PC-9 (cell line): Measurements from ENCODE around the gene ZNF700. TPM values are rescaled to one million over a fixed set of nuclear protein-coding genes. Genes with fewer than 3 reads are reported as not detected.
A peak's percentile ranks its signal among the peaks of the same experiment; 100 is the strongest.

Source experiments
- BruUV-seq: library from RNA; stranded (reverse); fragments of 400-500 nt; replicated peaks from 2 replicates; lab custom pipeline; 2021; lab: Mats Ljungman, UMichigan
- CTCF ChIA-PET: fragments of 300-600 bp; sonication (Branson Sonifier 250); formaldehyde crosslinking; loops from one replicate; lab custom pipeline; 2022; ENCODE audit warnings: antibody characterized with exemption; lab: Charles Lee
- POLR2A ChIA-PET: fragments of 300-600 bp; sonication (Branson Sonifier 250); formaldehyde crosslinking; loops from one replicate; lab custom pipeline; 2022; ENCODE audit warnings: antibody characterized with exemption; ENCODE audit not compliant: unreplicated experiment; lab: Charles Lee
- DNase-seq, 2 experiments: peaks; one replicate each; pipeline versions ENCODE4 v3.0.0 to v3.0.0-alpha.2; 2015 to 2022; ENCODE audit warnings: mixed read lengths in 1 of 2
- H2AFZ ChIP-seq: fragments of 200-600 bp; sonication (generic); 2 replicates; pipeline ENCODE4 v1.8.1; 2017; ENCODE audit warnings: antibody characterized with exemption
- H3F3A ChIP-seq: fragments of 200-600 bp; sonication (generic); 2 replicates; pipeline ENCODE4 v1.8.1; 2017; ENCODE audit warnings: antibody characterized with exemption, mild to moderate bottlenecking, low read depth; ENCODE audit not compliant: insufficient read depth
- H3K27ac ChIP-seq: fragments of 200-600 bp; sonication (generic); 2 replicates; pipeline ENCODE4 v1.6.1; 2016; ENCODE audit warnings: mixed run types
- H3K27me3 ChIP-seq: fragments of 200-600 bp; sonication (generic); 2 replicates; pipeline ENCODE4 v1.6.1; 2016; ENCODE audit warnings: low read depth, mixed run types; ENCODE audit not compliant: insufficient read depth
- H3K36me3 ChIP-seq: fragments of 200-600 bp; sonication (generic); 2 replicates; pipeline ENCODE4 v1.6.1; 2016; ENCODE audit warnings: low read depth, mixed run types
- H3K4me1 ChIP-seq: fragments of 200-600 bp; sonication (generic); replicated peaks from 2 replicates; pipeline ENCODE4 v1.6.1; 2016; ENCODE audit warnings: mixed run types; ENCODE audit not compliant: insufficient read depth
- H3K4me2 ChIP-seq: fragments of 200-600 bp; sonication (generic); 2 replicates; pipeline ENCODE4 v1.6.1; 2017; ENCODE audit warnings: mixed run types
- H3K4me3 ChIP-seq: fragments of 200-600 bp; sonication (generic); 2 replicates; pipeline ENCODE4 v1.6.1; 2016; ENCODE audit warnings: mixed run types
- H3K79me2 ChIP-seq: fragments of 200-600 bp; sonication (generic); 2 replicates; pipeline ENCODE4 v1.6.1; 2017; ENCODE audit warnings: low read depth, mixed run types
- H3K9me2 ChIP-seq: fragments of 200-600 bp; sonication (generic); 2 replicates; pipeline ENCODE4 v1.8.1; 2017; ENCODE audit warnings: mild to moderate bottlenecking; ENCODE audit not compliant: insufficient read depth
- H3K9me3 ChIP-seq: fragments of 200-600 bp; sonication (generic); 2 replicates; pipeline ENCODE4 v1.8.1; 2016; ENCODE audit warnings: low read depth; ENCODE audit not compliant: insufficient read depth
- H4K20me1 ChIP-seq: fragments of 200-600 bp; sonication (generic); 2 replicates; pipeline ENCODE4 v1.8.1; 2017; ENCODE audit not compliant: insufficient read depth
- EZH2 ChIP-seq: fragments of 200-600 bp; sonication (generic); IDR thresholded peaks from 2 replicates; pipeline ENCODE4 v1.8.0; 2017; ENCODE audit warnings: antibody characterized with exemption, low read depth
- intact Hi-C: fragments of 100-400 bp; cut with micrococcal nuclease; formaldehyde crosslinking; loops from one replicate; pipeline ENCODE4 v1.10.0; 2022; ENCODE audit not compliant: unreplicated experiment
- total RNA-seq: library from RNA; stranded (reverse); gene quantifications from 2 replicates; pipeline ENCODE4 v1.2.3, GENCODE V29; 2021
- TF ChIP-seq, protein P1 (sequence below): fragments of 200-600 bp; sonication (generic); conservative IDR thresholded peaks from 2 replicates; pipeline ENCODE4 v1.6.1; 2017; ENCODE audit warnings: mixed run types, antibody characterized with exemption, mild to moderate bottlenecking, moderate library complexity

ZNF700 gene
- total RNA-seq, 1 experiment from 2014 or later, result 7.6 TPM

- no peaks in the 10 kb centered on the region for H4K20me1 ChIP-seq
- H3K36me3 ChIP-seq, result no peaks in the 10 kb centered on the region
- peaks cover 21% of the 10 kb centered on the region; the same call in 1 of the 2 replicates for H3K27me3 ChIP-seq
- TF ChIP-seq EZH2, result no peak
- TF ChIP-seq, protein P1, sequence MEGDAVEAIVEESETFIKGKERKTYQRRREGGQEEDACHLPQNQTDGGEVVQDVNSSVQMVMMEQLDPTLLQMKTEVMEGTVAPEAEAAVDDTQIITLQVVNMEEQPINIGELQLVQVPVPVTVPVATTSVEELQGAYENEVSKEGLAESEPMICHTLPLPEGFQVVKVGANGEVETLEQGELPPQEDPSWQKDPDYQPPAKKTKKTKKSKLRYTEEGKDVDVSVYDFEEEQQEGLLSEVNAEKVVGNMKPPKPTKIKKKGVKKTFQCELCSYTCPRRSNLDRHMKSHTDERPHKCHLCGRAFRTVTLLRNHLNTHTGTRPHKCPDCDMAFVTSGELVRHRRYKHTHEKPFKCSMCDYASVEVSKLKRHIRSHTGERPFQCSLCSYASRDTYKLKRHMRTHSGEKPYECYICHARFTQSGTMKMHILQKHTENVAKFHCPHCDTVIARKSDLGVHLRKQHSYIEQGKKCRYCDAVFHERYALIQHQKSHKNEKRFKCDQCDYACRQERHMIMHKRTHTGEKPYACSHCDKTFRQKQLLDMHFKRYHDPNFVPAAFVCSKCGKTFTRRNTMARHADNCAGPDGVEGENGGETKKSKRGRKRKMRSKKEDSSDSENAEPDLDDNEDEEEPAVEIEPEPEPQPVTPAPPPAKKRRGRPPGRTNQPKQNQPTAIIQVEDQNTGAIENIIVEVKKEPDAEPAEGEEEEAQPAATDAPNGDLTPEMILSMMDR, result peak; percentile 80
- H3K4me3 ChIP-seq, result no peak overlapping the region
- ChIA-PET CTCF (no interaction called here), POLR2A (no interaction called here)
- no TSS peak for BruUV-seq
- peaks cover 8% of the 10 kb centered on the region; the same call in 1 of the 2 replicates for H3K9me3 ChIP-seq
- H2AFZ ChIP-seq, result no peak overlapping the region
- peak in 1 of 2 experiments; percentile 54 for DNase-seq
- H3K27ac ChIP-seq, result no peak overlapping the region
- no peaks in the 10 kb centered on the region for H3K79me2 ChIP-seq
- intact Hi-C loops, result loop anchor here (1.0 to 5.0 kb wide), 3 partner anchors 84 to 260 kb away; partner anchors contain the start of gene ZNF491
- H3K9me2 ChIP-seq, result no peaks in the 10 kb centered on the region
- H3F3A ChIP-seq, result no peaks in the 10 kb centered on the region
- H3K4me1 ChIP-seq, result no peaks in the 10 kb centered on the region
- no peak overlapping the region for H3K4me2 ChIP-seq
Observed at GRCh38 chr19:11881151-11881800, 43.6 kb upstream of the ZNF700 start.

DNA sequence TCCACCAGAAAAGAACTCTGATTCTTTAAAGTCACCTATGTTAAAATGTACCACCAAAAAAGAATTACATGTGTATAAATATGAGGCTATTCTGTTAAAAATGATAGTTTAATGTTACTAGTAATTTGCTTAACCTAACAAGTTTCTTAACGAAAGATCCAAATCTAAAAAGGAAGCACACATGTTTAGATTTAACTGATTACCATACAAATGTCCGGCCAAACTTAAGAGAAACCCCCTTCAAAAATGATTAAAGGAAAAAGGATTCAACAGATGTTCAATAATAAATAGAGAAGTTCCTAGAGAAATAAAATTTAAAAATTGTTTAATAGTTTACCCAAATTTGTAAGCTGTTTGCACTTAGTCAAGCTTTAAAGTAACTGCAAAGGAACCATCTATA, 42.3 kb upstream of the ZNF700 start:
- no peak for DNase-seq
- no peaks in the 10 kb centered on the region for H3K36me3 ChIP-seq
- BruUV-seq, result no TSS peak
- H3K79me2 ChIP-seq, result no peaks in the 10 kb centered on the region
- ChIA-PET POLR2A (no interaction called here), CTCF (interaction anchor here (0.7 to 1.0 kb wide), 2 partner anchors 99 to 106 kb away, joined by 3 to 4 read pairs; no protein-coding TSS in a partner anchor)
- peaks cover 8% of the 10 kb centered on the region; the same call in 1 of the 2 replicates for H3K9me3 ChIP-seq
- H3K27me3 ChIP-seq, result peaks cover 21% of the 10 kb centered on the region; the same call in 1 of the 2 replicates
- H3K4me1 ChIP-seq, result no peaks in the 10 kb centered on the region
- intact Hi-C loops, result loop anchor here (5.0 kb wide), 1 partner anchor 85 kb away; the partner anchor contains the start of gene ZNF491
- no peaks in the 10 kb centered on the region for H4K20me1 ChIP-seq
- no peak overlapping the region for H2AFZ ChIP-seq
- H3K9me2 ChIP-seq, result no peaks in the 10 kb centered on the region
- H3F3A ChIP-seq, result no peaks in the 10 kb centered on the region
- no peak overlapping the region for H3K4me2 ChIP-seq
- H3K4me3 ChIP-seq, result no peak overlapping the region
- TF ChIP-seq, protein P1, result no peak
- TF ChIP-seq EZH2, result no peak
- H3K27ac ChIP-seq, result no peak overlapping the region

DNA sequence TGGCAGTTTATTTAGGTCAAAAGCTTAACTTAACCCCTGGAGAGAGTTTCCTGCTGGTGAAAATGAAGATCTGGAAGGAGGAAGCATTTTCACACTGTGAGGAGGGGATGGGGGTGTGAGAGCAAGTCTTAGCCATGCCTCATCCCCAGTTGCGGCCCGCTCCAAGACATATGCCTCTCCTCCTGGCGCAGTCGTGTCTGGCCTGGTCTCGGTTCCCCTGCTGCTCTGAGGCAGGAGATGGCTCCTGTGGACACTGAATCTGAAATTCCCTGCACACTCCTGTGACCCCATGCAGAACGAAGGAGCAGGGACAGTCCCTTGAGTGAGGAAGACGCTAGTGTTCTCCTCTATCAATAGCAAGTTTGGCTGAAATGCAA, 37.7 kb upstream of the ZNF700 start:
- Histone ChIP-seq H3F3A (no peaks in the 10 kb centered on the region), H3K36me3 (no peaks in the 10 kb centered on the region), H3K79me2 (no peaks in the 10 kb centered on the region), H3K4me3 (peak overlapping the region; percentile 56; the same call in 1 of the 2 replicates), H3K4me1 (peaks cover 8% of the 10 kb centered on the region; the same call in 1 of the 2 replicates), H3K9me2 (no peaks in the 10 kb centered on the region), H2AFZ (peak overlapping the region; percentile 81; the same call in 1 of the 2 replicates), H3K27me3 (peaks cover 15% of the 10 kb centered on the region; the same call in 1 of the 2 replicates), H4K20me1 (no peaks in the 10 kb centered on the region), H3K4me2 (peak overlapping the region; percentile 84), H3K9me3 (peaks cover 3% of the 10 kb centered on the region; the same call in 1 of the 2 replicates), H3K27ac (no peak overlapping the region)
- no peak for DNase-seq
- ChIA-PET POLR2A (interaction anchor here (0.7 kb wide), 1 partner anchor 887 kb away, joined by 3 read pairs; no protein-coding TSS in a partner anchor), CTCF (interaction anchor here (0.6 to 0.7 kb wide), 2 partner anchors 98 to 101 kb away, joined by 3 to 6 read pairs; no protein-coding TSS in a partner anchor)
- TF ChIP-seq, protein P1, result no peak
- no TSS peak for BruUV-seq
- intact Hi-C loops, result loop anchor here (5.0 kb wide), 1 partner anchor 35 kb away; no protein-coding TSS in a partner anchor
